Keratinocyte (primary cell): ENCODE measurements around the gene ADH6. TPM values are rescaled to one million over a fixed set of nuclear protein-coding genes. Genes with fewer than 3 reads are reported as not detected.

Experiments
- DNase-seq: peaks from one replicate; pipeline ENCODE4 v3.0.0-alpha.2; 2011; ENCODE audit warnings: low read depth, missing footprints, low spot score
- FAIRE-seq: peaks from 2 replicates; lab custom pipeline; 2011; peaks lifted over from hg19 to GRCh38; lab: Jason Lieb, UNC
- H2AFZ ChIP-seq: 2 replicates; pipeline ENCODE4 v1.6.0; 2012; ENCODE audit warnings: low read length, control low read depth, inconsistent platforms; ENCODE audit not compliant: control insufficient read depth
- H3K27ac ChIP-seq: 2 replicates; pipeline ENCODE4 v1.5.1; 2011; ENCODE audit warnings: low read length; ENCODE audit not compliant: control insufficient read depth, insufficient read depth
- H3K27me3 ChIP-seq: 3 replicates; pipeline ENCODE4 v1.6.0; 2011; ENCODE audit warnings: low read length; ENCODE audit not compliant: control insufficient read depth, insufficient read depth; ENCODE audit errors: extremely low read depth
- H3K36me3 ChIP-seq, 2 experiments: 2 replicates in 1 of 2; 3 replicates in 1 of 2; pipeline ENCODE4 v1.5.1; 2011; ENCODE audit warnings: low read length in 2 of 2, mild to moderate bottlenecking in 1 of 2; ENCODE audit not compliant: control insufficient read depth in 2 of 2, insufficient read depth in 2 of 2; ENCODE audit errors: extremely low read depth in 1 of 2
- H3K4me1 ChIP-seq: 3 replicates; pipeline ENCODE4 v1.5.1; 2011; ENCODE audit warnings: low read length; ENCODE audit not compliant: control insufficient read depth, insufficient read depth; ENCODE audit errors: extremely low read depth
- H3K4me2 ChIP-seq: 3 replicates; pipeline ENCODE4 v1.6.0; 2011; ENCODE audit warnings: low read depth, low read length; ENCODE audit not compliant: control insufficient read depth, insufficient read depth; ENCODE audit errors: extremely low read depth
- H3K4me3 ChIP-seq, 3 experiments: fragments of 200-600 bp in 1 of 3; sonication (generic) in 1 of 3; 2 replicates in 2 of 3; 3 replicates in 1 of 3; pipeline ENCODE4 v1.5.1; 2011 to 2016; ENCODE audit warnings: low read length in 3 of 3, mild to moderate bottlenecking in 3 of 3, control low read depth in 2 of 3, inconsistent platforms in 1 of 3, low read depth in 1 of 3, mixed read lengths in 1 of 3, mixed run types in 1 of 3, moderate library complexity in 1 of 3; ENCODE audit not compliant: control insufficient read depth in 2 of 3, insufficient read depth in 2 of 3; ENCODE audit errors: extremely low read depth in 1 of 3
- H3K79me2 ChIP-seq: 2 replicates; pipeline ENCODE4 v1.6.0; 2012; ENCODE audit warnings: low read length; ENCODE audit not compliant: control insufficient read depth, insufficient read depth
- H3K9ac ChIP-seq: 3 replicates; pipeline ENCODE4 v1.6.0; 2011; ENCODE audit warnings: low read length; ENCODE audit not compliant: control insufficient read depth, insufficient read depth; ENCODE audit errors: extremely low read depth
- H3K9me1 ChIP-seq: 3 replicates; pipeline ENCODE4 v1.6.0; 2011; ENCODE audit warnings: low read length; ENCODE audit not compliant: control insufficient read depth, insufficient read depth; ENCODE audit errors: extremely low read depth
- H3K9me3 ChIP-seq: 2 replicates; pipeline ENCODE4 v1.5.1; 2012; ENCODE audit warnings: low read depth, low read length; ENCODE audit not compliant: control insufficient read depth
- H4K20me1 ChIP-seq: 3 replicates; pipeline ENCODE4 v1.6.0; 2011; ENCODE audit warnings: low read length; ENCODE audit not compliant: control insufficient read depth, insufficient read depth; ENCODE audit errors: extremely low read depth
- CTCF ChIP-seq, 3 experiments: IDR thresholded peaks in 1 of 3; conservative IDR thresholded peaks in 1 of 3; optimal IDR thresholded peaks in 1 of 3; 2 replicates in 2 of 3; 3 replicates in 1 of 3; pipeline versions ENCODE3 to v1.5.1; 2011; ENCODE audit warnings: low read length in 3 of 3, mild to moderate bottlenecking in 3 of 3, moderate library complexity in 2 of 3, control low read depth in 1 of 3, inconsistent platforms in 1 of 3; ENCODE audit not compliant: insufficient read depth in 2 of 3; ENCODE audit errors: extremely low read depth in 1 of 3
- EZH2 ChIP-seq: IDR thresholded peaks from one replicate; pipeline ENCODE4 v1.6.1; 2012; ENCODE audit warnings: inconsistent platforms, mild to moderate bottlenecking, low read length, moderate library complexity
- dilution Hi-C: fragments of 300-500 bp; cut with MboI; formaldehyde crosslinking; loops from one replicate; pipeline ENCODE4 v1.7.0; 2020; ENCODE audit warnings: low sequenced_read_pairs; ENCODE audit not compliant: extremely low pct_ligation_motif_present
- polyA plus RNA-seq, 5 experiments: library from polyadenylated mRNA; depleted of rRNA in 3 of 5; stranded (reverse) in 3 of 5; stranded (forward) in 1 of 5; unstranded in 1 of 5; fragments of >200 nt; gene quantifications; 1 replicate in 1 of 5; 2 replicates in 3 of 5; 3 replicates in 1 of 5; pipeline versions ENCODE4 v1.2.1 to v1.2.3, GENCODE V29; 2011 to 2012; ENCODE audit warnings: missing spikeins in 2 of 5, low read depth in 1 of 5, low replicate concordance in 1 of 5

ADH6 gene
- polyA plus RNA-seq, 1 donor (not counting 4 experiments of a cell fraction or from before 2014, with no cell fraction given): not detected

GRCh38 chr4:99205153-99205979, 13.7 kb downstream of the ADH6 start:
- Histone ChIP-seq H2AFZ (no peak overlapping the region), H3K79me2 (no peaks in the 10 kb centered on the region), H3K4me2 (no peak overlapping the region), H3K9me3 (no peaks in the 10 kb centered on the region), H3K4me1 (no peaks in the 10 kb centered on the region), H3K36me3 (no peaks in the 10 kb centered on the region), H3K27me3 (no peaks in the 10 kb centered on the region), H3K9ac (no peak overlapping the region), H3K4me3 (no peak overlapping the region), H3K27ac (no peak overlapping the region), H4K20me1 (no peaks in the 10 kb centered on the region), H3K9me1 (no peaks in the 10 kb centered on the region)
- no peak for TF ChIP-seq CTCF (optimal IDR thresholded peaks at IDR 0.05 in 1 of 3, IDR thresholded peaks at IDR 0.05 in 1 of 3, conservative IDR thresholded peaks at IDR 0.05 in 1 of 3; ENCODE audit: extremely low read depth in 1 of 3, insufficient read depth in 2 of 3, low read length in 3 of 3)
- TF ChIP-seq EZH2: no peak
- FAIRE-seq (no peak), DNase-seq (no peak)
- dilution Hi-C loops: no loop called here

- dilution Hi-C loops: no loop called here
- Histone ChIP-seq H3K4me2 (no peak overlapping the region), H3K9me1 (no peaks in the 10 kb centered on the region), H3K27me3 (no peaks in the 10 kb centered on the region), H3K4me3 (no peak overlapping the region), H3K9ac (no peak overlapping the region), H3K36me3 (no peaks in the 10 kb centered on the region), H2AFZ (no peak overlapping the region), H3K27ac (no peak overlapping the region), H3K4me1 (no peaks in the 10 kb centered on the region), H3K79me2 (no peaks in the 10 kb centered on the region), H3K9me3 (no peaks in the 10 kb centered on the region), H4K20me1 (no peaks in the 10 kb centered on the region)
- DNase-seq (no peak), FAIRE-seq (no peak)
- TF ChIP-seq EZH2 (no peak), CTCF (optimal IDR thresholded peaks at IDR 0.05 in 1 of 3, IDR thresholded peaks at IDR 0.05 in 1 of 3, conservative IDR thresholded peaks at IDR 0.05 in 1 of 3; ENCODE audit: extremely low read depth in 1 of 3, insufficient read depth in 2 of 3, low read length in 3 of 3) (no peak)
These were observed 16.5 kb downstream of the ADH6 start for GRCh38 chr4:99202536-99202935.
